HG02970 (cell line): ENCODE measurements around the gene KCNC2.

Source experiments
- ATAC-seq: cut with Tn5 transposase; IDR thresholded peaks from one replicate; pipeline ENCODE4 v1.9.1; 2021; ENCODE audit warnings: mild to moderate bottlenecking, moderate library complexity, moderate number of reproducible peaks; ENCODE audit not compliant: unreplicated experiment, low FRiP score

Gene KCNC2

DNA sequence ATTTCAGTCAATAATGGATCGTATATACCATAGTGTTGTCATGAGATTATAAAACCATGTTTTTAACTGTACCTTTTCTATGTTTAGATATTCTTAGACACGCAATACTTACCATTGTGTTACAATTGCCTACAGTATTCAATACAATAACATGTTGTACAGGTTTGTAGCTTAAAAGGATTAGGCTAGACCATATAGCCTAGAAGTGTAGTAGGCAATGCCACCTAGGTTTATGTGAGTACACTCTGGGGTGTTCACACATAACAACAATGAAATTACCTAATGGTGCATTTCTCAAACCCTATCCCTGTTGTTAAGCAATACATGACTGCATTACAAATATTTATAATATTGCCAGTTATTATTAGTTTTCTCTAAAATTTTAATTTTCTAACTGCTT lies 144.2 kb downstream of the KCNC2 start:
- ATAC-seq: no peak

GRCh38 chr12:75062691-75063090 lies 146.9 kb downstream of the KCNC2 start:
- ATAC-seq: no peak

- no peak for ATAC-seq
These were observed 151.4 kb downstream of the KCNC2 start for GRCh38 chr12:75058228-75058627.

- ATAC-seq: no peak
These were observed 160.9 kb downstream of the KCNC2 start for GRCh38 chr12:75048767-75049166.

DNA sequence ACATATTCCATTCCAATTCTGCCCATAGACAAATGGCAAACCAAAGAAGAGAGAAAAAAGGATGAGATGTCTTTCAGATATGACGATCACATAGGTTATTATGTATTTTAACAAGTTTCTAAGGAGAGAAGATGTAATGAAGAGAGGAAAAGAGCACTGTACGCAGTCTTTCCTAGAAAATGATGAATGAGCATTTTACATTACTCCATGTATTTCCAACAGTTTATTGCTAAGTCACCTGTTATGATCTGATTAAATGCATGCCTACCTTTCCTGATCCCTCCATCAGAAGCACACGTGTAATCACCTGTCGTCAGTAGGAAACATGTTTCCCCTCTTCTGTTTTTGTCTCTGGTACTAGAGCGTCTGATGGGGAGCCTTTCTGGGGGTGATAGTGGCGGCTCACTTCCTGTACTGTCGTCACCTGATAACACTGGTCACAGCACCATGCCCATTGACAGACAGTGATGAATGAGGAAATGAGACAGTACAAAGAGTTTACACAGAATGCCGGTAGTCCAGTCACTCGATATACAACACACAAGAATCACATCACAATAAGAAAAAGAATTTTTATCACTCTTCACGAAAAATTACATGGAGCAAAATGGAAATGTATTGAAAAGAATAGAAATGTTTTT lies 161.6 kb downstream of the KCNC2 start:
- ATAC-seq: no peak

GRCh38 chr12:75042125-75042524 lies 167.5 kb downstream of the KCNC2 start:
- no peak for ATAC-seq

- ATAC-seq: no peak
These were observed 168.2 kb downstream of the KCNC2 start for GRCh38 chr12:75041472-75041871.

DNA sequence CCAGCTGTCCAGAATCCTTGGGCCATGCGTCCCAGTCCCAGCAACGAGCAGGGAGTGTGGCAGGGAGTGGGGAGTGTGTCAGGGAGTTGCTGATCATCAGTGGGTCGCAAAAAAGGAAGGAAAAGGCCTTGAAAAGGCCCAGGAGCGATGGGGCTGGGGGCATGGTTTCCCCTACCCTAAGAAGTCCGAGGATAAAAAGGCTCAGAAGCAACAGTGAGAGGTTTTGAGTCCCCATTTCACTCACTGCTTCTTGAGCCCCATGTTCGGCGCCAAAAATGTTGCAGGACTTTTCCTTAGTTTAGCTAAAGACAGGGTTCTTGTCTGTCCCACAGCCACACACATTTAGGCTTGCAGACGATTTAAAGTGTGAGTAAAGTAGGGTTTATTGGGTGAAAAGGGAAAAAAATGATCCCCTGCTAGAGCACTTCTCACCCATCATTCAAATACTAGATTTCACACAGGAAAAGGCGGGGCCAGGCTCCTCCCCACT lies 189.5 kb downstream of the KCNC2 start:
- no peak for ATAC-seq

DNA sequence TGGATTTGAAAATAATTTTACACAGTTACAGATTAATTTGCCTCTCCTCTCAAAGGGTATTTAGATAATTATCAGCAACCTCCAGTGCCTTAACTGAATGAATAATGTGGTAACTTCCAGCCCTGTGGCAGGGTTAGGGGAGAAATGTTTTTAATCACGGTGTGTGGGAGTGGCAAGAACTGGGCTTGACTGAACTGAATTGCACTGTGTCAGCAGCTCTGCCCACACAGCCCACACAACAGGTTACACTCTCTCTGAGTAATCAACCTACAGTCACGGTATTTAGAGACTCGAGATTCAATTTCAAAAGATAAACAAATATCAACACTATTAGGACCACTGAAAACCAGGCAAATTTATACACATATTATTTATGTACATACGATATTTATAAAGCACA lies 198.5 kb downstream of the KCNC2 start:
- ATAC-seq: no peak

DNA sequence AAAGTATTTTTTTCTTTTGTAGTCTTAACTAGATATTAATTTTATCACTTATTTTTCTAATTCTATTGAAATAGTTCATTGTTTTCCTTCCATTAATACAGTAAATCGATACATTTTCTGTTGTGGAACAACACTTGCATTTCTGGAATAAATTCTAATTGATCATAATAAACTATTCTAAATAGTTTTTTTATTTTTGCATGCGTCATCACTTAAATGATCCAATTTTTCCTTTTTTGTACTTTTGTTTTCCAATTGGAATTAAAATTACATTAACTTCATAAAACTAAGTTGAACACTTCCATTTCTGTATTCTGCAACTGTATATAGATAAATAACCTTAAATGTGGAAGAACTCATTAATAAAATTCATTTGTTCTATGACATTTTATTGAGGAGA lies 202.5 kb downstream of the KCNC2 start:
- no peak for ATAC-seq

DNA sequence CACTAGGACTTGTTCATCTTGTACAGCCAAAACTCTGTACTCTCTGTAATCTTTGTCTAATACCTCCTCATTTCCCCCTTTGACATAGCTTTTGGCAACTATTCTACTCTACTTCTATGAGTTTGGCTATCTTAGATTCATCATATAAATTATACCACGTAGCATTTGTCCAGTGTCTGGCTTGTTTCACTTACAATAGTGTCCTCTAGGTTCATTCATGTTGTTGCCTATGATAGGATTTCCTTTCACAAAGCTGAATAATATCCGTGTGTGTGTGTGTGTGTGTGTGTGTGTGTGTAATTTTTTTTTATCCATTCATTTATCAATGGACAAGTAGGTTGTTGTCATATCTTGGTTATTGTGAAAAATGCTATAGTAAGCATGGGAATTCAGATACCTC lies 209.5 kb downstream of the KCNC2 start:
- no peak for ATAC-seq

GRCh38 chr12:74999474-74999873 lies 210.2 kb downstream of the KCNC2 start:
- no peak for ATAC-seq
